ENCODE measurements around the gene AP3B1. TPM values are rescaled to one million over a fixed set of nuclear protein-coding genes. Genes with fewer than 3 reads are reported as not detected.

The AP3B1 gene
- total and polyA plus RNA-seq, 2 of the 8 experiments (the other 6 are each of a cell fraction or from before 2014, with no cell fraction given): 45.8 to 48.3 TPM

DNA sequence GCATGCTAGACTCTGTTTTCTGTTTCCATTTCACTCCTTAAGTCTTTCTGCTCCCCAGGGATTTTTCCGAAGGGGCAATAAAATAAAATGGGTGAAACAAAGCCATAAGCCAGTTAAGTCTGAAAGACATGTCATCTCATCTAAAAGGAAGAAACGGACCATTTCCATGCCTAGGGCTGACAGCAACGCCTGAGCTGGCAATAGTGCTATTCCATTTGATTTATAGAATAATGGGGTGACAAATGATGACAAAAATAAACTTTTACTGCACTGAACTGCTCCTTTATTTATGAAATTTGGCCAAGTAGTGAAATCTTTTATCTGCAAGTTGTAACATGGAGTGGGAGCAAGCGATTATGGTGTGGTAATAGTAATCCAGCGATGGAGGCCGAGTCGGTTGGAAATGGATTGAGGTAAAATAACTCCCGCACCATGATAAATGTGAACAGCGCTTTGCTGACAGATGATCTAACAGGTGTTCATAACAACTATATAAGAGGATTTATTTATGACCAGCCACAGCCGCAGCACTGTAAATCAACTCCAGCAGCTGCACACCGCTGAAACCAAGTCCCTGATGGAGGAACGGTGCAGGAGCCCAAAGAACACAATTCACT is 298.6 kb downstream of the AP3B1 start:
- no peak overlapping the region for H4K5ac ChIP-seq (ENCODE audit: insufficient read length, low read depth, low read length)
- H3K4ac ChIP-seq (replicated peaks; ENCODE audit: insufficient read length, low read depth, low read length): no peak overlapping the region
- no peak overlapping the region for H3K27ac ChIP-seq (ENCODE audit: low read depth, low read length)
- H2BK20ac ChIP-seq (ENCODE audit: low read length): no peak overlapping the region
- no peak overlapping the region for H2BK5ac ChIP-seq (ENCODE audit: low read depth, low read length)
- POLR2A ChIA-PET (ENCODE audit: partially characterized antibody): no interaction called here
- H3K4me2 ChIP-seq (ENCODE audit: insufficient read depth in 1 of 2, low read depth in 2 of 2, low read length in 2 of 2): no peak overlapping the region
- no peak for TF ChIP-seq EP300 (IDR thresholded peaks at IDR 0.05; ENCODE audit: borderline replicate concordance in 1 of 2, low read depth in 2 of 2, low read length in 2 of 2)
- no peak overlapping the region for H3K14ac ChIP-seq (ENCODE audit: insufficient read length)
- H4K8ac ChIP-seq (ENCODE audit: extremely low read depth, insufficient read depth, low read length): no peak overlapping the region
- H2BK15ac ChIP-seq (ENCODE audit: low read length): no peak overlapping the region
- H3K23me2 ChIP-seq (ENCODE audit: low read depth, low read length): no peaks in the 10 kb centered on the region
- H2BK120ac ChIP-seq (replicated peaks; ENCODE audit: low read depth, low read length): no peak overlapping the region
- 92% methylated on average over 12 of the region's 12 CpGs; no CpG with 5 or more reads in 1 of the 2 experiments for WGBS, 2 experiments (ENCODE audit: extremely low coverage in 1 of 2, insufficient coverage in 1 of 2, insufficient read length in 1 of 2, insufficient replicate concordance in 2 of 2, low coverage in 1 of 2, low lambda C conversion rate in 2 of 2, missing lambda C conversion rate in 1 of 2)
- no peak overlapping the region for H2AFZ ChIP-seq (ENCODE audit: low read length)
- no peak overlapping the region for H4K91ac ChIP-seq (replicated peaks; ENCODE audit: insufficient read length, low read length)
- H3K9ac ChIP-seq (replicated peaks in 1 of 4; ENCODE audit: extremely low read depth in 1 of 4, low read depth in 3 of 4, low read length in 3 of 4): no peak overlapping the region
- H2AK5ac ChIP-seq (ENCODE audit: low read depth, low read length): no peak overlapping the region
- H3K23ac ChIP-seq (ENCODE audit: insufficient read length): no peak overlapping the region
- H3K36me3 ChIP-seq (ENCODE audit: control insufficient read depth in 2 of 4, insufficient read depth in 4 of 4, low read length in 3 of 4): no peaks in the 10 kb centered on the region
- no peak overlapping the region for H3K4me3 ChIP-seq (ENCODE audit: extremely low read depth in 1 of 4, insufficient read depth in 2 of 4, low read depth in 3 of 4, low read length in 4 of 4)
- no peaks in the 10 kb centered on the region for H3K79me2 ChIP-seq (ENCODE audit: control insufficient read depth in 1 of 2, insufficient read depth in 2 of 2, low read length in 2 of 2)
- H3K56ac ChIP-seq (replicated peaks; ENCODE audit: insufficient read length, low read depth, low read length): no peak overlapping the region
- peaks cover 5 to 13% of the 10 kb centered on the region in 2 experiments for H4K20me1 ChIP-seq (replicated peaks in 1 of 2; ENCODE audit: control insufficient read depth in 1 of 2, insufficient read depth in 2 of 2, low read length in 2 of 2)
- DNase-seq (ENCODE audit: low read depth in 1 of 2, low spot score in 2 of 2) (no peak), FAIRE-seq (no peak)
- no peak overlapping the region for H3K18ac ChIP-seq (ENCODE audit: extremely low read depth, low read length)
- no peaks in the 10 kb centered on the region for H3K9me3 ChIP-seq (ENCODE audit: insufficient read depth in 2 of 2, low read depth in 1 of 2, low read length in 1 of 2)
- peaks cover 0 to 21% (median 16%) of the 10 kb centered on the region in 4 experiments; a peak in 6 of 7 replicates for H3K27me3 ChIP-seq (replicated peaks in 1 of 4; ENCODE audit: control insufficient read depth in 3 of 4, extremely low read depth in 1 of 4, insufficient read depth in 3 of 4, low read length in 3 of 4)
- H3K4me1 ChIP-seq (replicated peaks in 1 of 4; ENCODE audit: control insufficient read depth in 3 of 4, insufficient read depth in 4 of 4, low read length in 3 of 4): peaks cover 5 to 16% (median 11%) of the 10 kb centered on the region in 4 experiments; a peak in 5 of 7 replicates
- CTCF ChIA-PET (ENCODE audit: partially characterized antibody): interaction anchor here (1.1 kb wide), 1 partner anchor 10 kb away, joined by 4 read pairs; no protein-coding TSS in a partner anchor
- H3K79me1 ChIP-seq (ENCODE audit: low read depth, low read length): no peaks in the 10 kb centered on the region
- no peak overlapping the region for H2BK12ac ChIP-seq (ENCODE audit: low read depth, low read length)

Measured in H1 (cell line).